GM12891 (cell line): ENCODE data around the gene GLCCI1.

Source experiments
- PAX5 ChIP-seq: IDR thresholded peaks from 2 replicates; pipeline ENCODE4 v1.6.1; 2011; ENCODE audit warnings: low read length, moderate library complexity, mild to moderate bottlenecking; ENCODE audit not compliant: insufficient read depth, severe bottlenecking
- POLR2A ChIP-seq: IDR thresholded peaks from 2 replicates; pipeline ENCODE4 v1.6.1; 2011; ENCODE audit warnings: low read depth, low read length, control low read depth
- POLR2AphosphoS5 ChIP-seq: IDR thresholded peaks from 2 replicates; pipeline ENCODE4 v1.6.1; 2011; ENCODE audit warnings: low read depth, low read length, control low read depth
- SPI1 ChIP-seq: IDR thresholded peaks from 2 replicates; pipeline ENCODE4 v1.6.1; 2011; ENCODE audit warnings: low read depth, low read length, control low read depth
- TAF1 ChIP-seq: IDR thresholded peaks from 2 replicates; pipeline ENCODE4 v1.6.1; 2011; ENCODE audit warnings: low read depth, low read length, control low read depth

DNA sequence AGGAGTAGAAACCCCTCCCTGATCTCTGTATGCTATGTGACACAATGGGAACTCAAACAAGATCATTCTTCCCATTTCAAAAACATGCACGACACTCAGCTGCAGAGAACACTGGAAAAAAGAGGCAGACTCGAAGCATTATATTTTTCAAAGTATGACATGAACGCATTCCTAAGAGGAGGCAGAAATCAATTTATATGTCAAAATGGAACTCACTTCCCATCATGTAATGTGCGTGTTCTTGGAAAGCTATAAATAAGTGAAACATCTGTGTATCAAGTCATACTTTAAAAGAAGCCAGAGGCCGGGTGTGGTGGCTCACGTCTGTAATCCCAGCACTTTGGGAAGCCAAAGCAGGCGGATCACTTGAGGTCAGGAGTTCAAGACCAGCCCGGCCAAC, 150.7 kb downstream of the GLCCI1 start:
- TF ChIP-seq POLR2A (no peak), POLR2AphosphoS5 (no peak), TAF1 (no peak), PAX5 (no peak), SPI1 (no peak)
